Neural cell (in vitro differentiated cells): ENCODE data around the gene FCHO2. TPM values are rescaled to one million over a fixed set of nuclear protein-coding genes. Genes with fewer than 3 reads are reported as not detected.

Source experiments
- H2AFZ ChIP-seq: fragments of 200-600, 300-800 bp; sonication (generic), shearing (Covaris generic); 2 replicates; pipeline ENCODE4 v1.6.0; 2014; ENCODE audit warnings: low read depth, mild to moderate bottlenecking, antibody characterized with exemption, low read length, moderate library complexity
- H3F3A ChIP-seq: fragments of 200-600 bp; shearing (Covaris generic); 2 replicates; pipeline ENCODE4 v1.6.1; 2016; ENCODE audit warnings: mild to moderate bottlenecking, moderate library complexity, mixed read lengths, antibody characterized with exemption, low read length; ENCODE audit not compliant: insufficient read depth, poor library complexity, severe bottlenecking
- H3K27ac ChIP-seq: fragments of 200-600, 300-800 bp; sonication (generic), shearing (Covaris generic); 2 replicates; pipeline ENCODE4 v1.5.1; 2014; ENCODE audit warnings: mild to moderate bottlenecking, low read length, moderate library complexity
- H3K27me3 ChIP-seq: fragments of 300-800, 200-600 bp; sonication (generic), shearing (Covaris generic); 2 replicates; pipeline ENCODE4 v1.6.0; 2014; ENCODE audit warnings: mild to moderate bottlenecking, low read depth, low read length, moderate library complexity; ENCODE audit not compliant: insufficient read depth
- H3K36me3 ChIP-seq: fragments of 300-800, 200-600 bp; sonication (generic), shearing (Covaris generic); 2 replicates; pipeline ENCODE4 v1.5.1; 2014; ENCODE audit warnings: mild to moderate bottlenecking, antibody characterized with exemption, low read length, moderate library complexity; ENCODE audit not compliant: insufficient read depth
- H3K4me2 ChIP-seq: fragments of 300-800, 200-600 bp; sonication (generic), shearing (Covaris generic); 2 replicates; pipeline ENCODE4 v1.6.0; 2014; ENCODE audit warnings: mild to moderate bottlenecking, low read length
- H3K4me3 ChIP-seq: fragments of 300-800, 200-600 bp; sonication (generic), shearing (Covaris generic); 2 replicates; pipeline ENCODE4 v1.5.1; 2014; ENCODE audit warnings: mild to moderate bottlenecking, low read length, moderate library complexity
- H3K79me2 ChIP-seq: fragments of 200-600 bp; shearing (Covaris generic); replicated peaks from 2 replicates; pipeline ENCODE4 v1.6.0; 2014; ENCODE audit warnings: mild to moderate bottlenecking, low read length, moderate library complexity; ENCODE audit not compliant: insufficient read depth
- H3K9ac ChIP-seq: fragments of 300-800, 200-600 bp; sonication (generic), shearing (Covaris generic); 2 replicates; pipeline ENCODE4 v1.6.1; 2016; ENCODE audit warnings: mild to moderate bottlenecking, low read length, mixed read lengths
- H3K9me2 ChIP-seq: fragments of 200-600 bp; shearing (Covaris generic); 2 replicates; pipeline ENCODE4 v1.6.1; 2016; ENCODE audit warnings: mild to moderate bottlenecking, low read length, mixed read lengths; ENCODE audit not compliant: insufficient read depth
- H3K9me3 ChIP-seq: fragments of 200-600, 300-800 bp; sonication (generic), shearing (Covaris generic); 2 replicates; pipeline ENCODE4 v1.6.1; 2016; ENCODE audit warnings: mild to moderate bottlenecking, mixed run types, low read length, moderate library complexity, mixed read lengths
- H4K20me1 ChIP-seq: fragments of 200-600 bp; shearing (Covaris generic); 2 replicates; pipeline ENCODE4 v1.6.1; 2016; ENCODE audit warnings: mild to moderate bottlenecking, mixed run types; ENCODE audit not compliant: insufficient read depth
- EP300 ChIP-seq: fragments of 450-650 bp; conservative IDR thresholded peaks from 2 replicates; pipeline ENCODE4 v1.6.1; 2014; ENCODE audit warnings: antibody characterized with exemption, mild to moderate bottlenecking, moderate library complexity; ENCODE audit not compliant: poor library complexity, severe bottlenecking
- EZH2 ChIP-seq: fragments of 200-600, 300-800 bp; shearing (Covaris generic), sonication (generic); IDR thresholded peaks from 2 replicates; pipeline ENCODE4 v1.6.1; 2014; ENCODE audit warnings: antibody characterized with exemption, low read length, borderline replicate concordance, mild to moderate bottlenecking; ENCODE audit not compliant: insufficient read depth, poor library complexity, severe bottlenecking
- MXI1 ChIP-seq: fragments of 450-650 bp; conservative IDR thresholded peaks from 2 replicates; pipeline ENCODE4 v1.6.1; 2014; ENCODE audit warnings: antibody characterized with exemption, mild to moderate bottlenecking; ENCODE audit not compliant: poor library complexity, severe bottlenecking
- POLR2AphosphoS5 ChIP-seq: IDR thresholded peaks from 2 replicates; pipeline ENCODE4 v1.6.1; 2012
- RAD21 ChIP-seq: fragments of 450-650 bp; conservative IDR thresholded peaks from 2 replicates; pipeline ENCODE4 v1.6.1; 2014; ENCODE audit warnings: antibody characterized with exemption, mild to moderate bottlenecking, moderate library complexity
- SMC3 ChIP-seq: fragments of 450-650 bp; conservative IDR thresholded peaks from 2 replicates; pipeline ENCODE4 v1.6.1; 2014; ENCODE audit warnings: antibody characterized with exemption, mild to moderate bottlenecking, moderate library complexity; ENCODE audit not compliant: poor library complexity
- TAF1 ChIP-seq: IDR thresholded peaks from 2 replicates; pipeline ENCODE4 v1.6.1; 2012; ENCODE audit warnings: low read depth
- polyA plus RNA-seq: library from polyadenylated mRNA; depleted of rRNA; stranded (reverse); fragments of >200 nt; gene quantifications from 2 replicates; pipeline ENCODE4 v1.2.3, GENCODE V29; 2014
- TF ChIP-seq, protein P1 (sequence below): IDR thresholded peaks from 2 replicates; pipeline ENCODE4 v1.6.1; 2012; ENCODE audit warnings: borderline replicate concordance
- TF ChIP-seq, protein P2 (sequence below): fragments of 450-650 bp; IDR thresholded peaks from 2 replicates; pipeline ENCODE4 v1.5.1; 2014; ENCODE audit warnings: antibody characterized with exemption, mild to moderate bottlenecking, moderate library complexity; ENCODE audit not compliant: poor library complexity, severe bottlenecking

Gene FCHO2
- polyA plus RNA-seq, 1 donor from 2014 or later, result 24.3 TPM

DNA sequence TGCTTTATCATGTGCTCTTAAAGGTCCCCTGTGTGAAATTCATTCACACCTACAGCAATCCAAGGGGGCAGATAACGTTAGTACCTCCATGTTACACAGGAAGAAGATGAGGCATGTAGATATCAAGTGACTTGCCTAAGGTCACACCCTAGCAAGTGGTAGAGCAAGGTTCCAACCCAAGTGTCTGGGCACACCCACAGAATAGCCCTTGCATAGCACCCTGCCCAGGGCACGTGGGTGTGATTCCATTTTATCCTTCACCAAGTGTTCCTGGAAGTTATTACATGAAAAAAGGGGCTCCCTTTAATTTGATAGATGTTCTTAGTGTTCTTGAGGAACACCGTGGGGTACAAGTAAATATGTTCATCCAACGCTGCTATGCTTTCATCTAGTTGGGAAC, 169.4 kb downstream of the FCHO2 start:
- Histone ChIP-seq H3K4me3 (no peak overlapping the region), H3K9ac (no peak overlapping the region), H3K36me3 (no peaks in the 10 kb centered on the region), H4K20me1 (no peaks in the 10 kb centered on the region), H3K4me2 (no peak overlapping the region), H3K9me2 (no peaks in the 10 kb centered on the region), H2AFZ (no peak overlapping the region), H3F3A (no peaks in the 10 kb centered on the region), H3K79me2 (no peaks in the 10 kb centered on the region), H3K9me3 (no peaks in the 10 kb centered on the region), H3K27ac (no peak overlapping the region), H3K27me3 (peaks cover 31% of the 10 kb centered on the region)
- TF ChIP-seq SMC3 (no peak), EZH2 (no peak), EP300 (no peak), POLR2AphosphoS5 (no peak), RAD21 (no peak), TAF1 (no peak), MXI1 (no peak)
- TF ChIP-seq, protein P1, sequence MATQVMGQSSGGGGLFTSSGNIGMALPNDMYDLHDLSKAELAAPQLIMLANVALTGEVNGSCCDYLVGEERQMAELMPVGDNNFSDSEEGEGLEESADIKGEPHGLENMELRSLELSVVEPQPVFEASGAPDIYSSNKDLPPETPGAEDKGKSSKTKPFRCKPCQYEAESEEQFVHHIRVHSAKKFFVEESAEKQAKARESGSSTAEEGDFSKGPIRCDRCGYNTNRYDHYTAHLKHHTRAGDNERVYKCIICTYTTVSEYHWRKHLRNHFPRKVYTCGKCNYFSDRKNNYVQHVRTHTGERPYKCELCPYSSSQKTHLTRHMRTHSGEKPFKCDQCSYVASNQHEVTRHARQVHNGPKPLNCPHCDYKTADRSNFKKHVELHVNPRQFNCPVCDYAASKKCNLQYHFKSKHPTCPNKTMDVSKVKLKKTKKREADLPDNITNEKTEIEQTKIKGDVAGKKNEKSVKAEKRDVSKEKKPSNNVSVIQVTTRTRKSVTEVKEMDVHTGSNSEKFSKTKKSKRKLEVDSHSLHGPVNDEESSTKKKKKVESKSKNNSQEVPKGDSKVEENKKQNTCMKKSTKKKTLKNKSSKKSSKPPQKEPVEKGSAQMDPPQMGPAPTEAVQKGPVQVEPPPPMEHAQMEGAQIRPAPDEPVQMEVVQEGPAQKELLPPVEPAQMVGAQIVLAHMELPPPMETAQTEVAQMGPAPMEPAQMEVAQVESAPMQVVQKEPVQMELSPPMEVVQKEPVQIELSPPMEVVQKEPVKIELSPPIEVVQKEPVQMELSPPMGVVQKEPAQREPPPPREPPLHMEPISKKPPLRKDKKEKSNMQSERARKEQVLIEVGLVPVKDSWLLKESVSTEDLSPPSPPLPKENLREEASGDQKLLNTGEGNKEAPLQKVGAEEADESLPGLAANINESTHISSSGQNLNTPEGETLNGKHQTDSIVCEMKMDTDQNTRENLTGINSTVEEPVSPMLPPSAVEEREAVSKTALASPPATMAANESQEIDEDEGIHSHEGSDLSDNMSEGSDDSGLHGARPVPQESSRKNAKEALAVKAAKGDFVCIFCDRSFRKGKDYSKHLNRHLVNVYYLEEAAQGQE, result no peak
- TF ChIP-seq, protein P2, sequence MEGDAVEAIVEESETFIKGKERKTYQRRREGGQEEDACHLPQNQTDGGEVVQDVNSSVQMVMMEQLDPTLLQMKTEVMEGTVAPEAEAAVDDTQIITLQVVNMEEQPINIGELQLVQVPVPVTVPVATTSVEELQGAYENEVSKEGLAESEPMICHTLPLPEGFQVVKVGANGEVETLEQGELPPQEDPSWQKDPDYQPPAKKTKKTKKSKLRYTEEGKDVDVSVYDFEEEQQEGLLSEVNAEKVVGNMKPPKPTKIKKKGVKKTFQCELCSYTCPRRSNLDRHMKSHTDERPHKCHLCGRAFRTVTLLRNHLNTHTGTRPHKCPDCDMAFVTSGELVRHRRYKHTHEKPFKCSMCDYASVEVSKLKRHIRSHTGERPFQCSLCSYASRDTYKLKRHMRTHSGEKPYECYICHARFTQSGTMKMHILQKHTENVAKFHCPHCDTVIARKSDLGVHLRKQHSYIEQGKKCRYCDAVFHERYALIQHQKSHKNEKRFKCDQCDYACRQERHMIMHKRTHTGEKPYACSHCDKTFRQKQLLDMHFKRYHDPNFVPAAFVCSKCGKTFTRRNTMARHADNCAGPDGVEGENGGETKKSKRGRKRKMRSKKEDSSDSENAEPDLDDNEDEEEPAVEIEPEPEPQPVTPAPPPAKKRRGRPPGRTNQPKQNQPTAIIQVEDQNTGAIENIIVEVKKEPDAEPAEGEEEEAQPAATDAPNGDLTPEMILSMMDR, result no peak

DNA sequence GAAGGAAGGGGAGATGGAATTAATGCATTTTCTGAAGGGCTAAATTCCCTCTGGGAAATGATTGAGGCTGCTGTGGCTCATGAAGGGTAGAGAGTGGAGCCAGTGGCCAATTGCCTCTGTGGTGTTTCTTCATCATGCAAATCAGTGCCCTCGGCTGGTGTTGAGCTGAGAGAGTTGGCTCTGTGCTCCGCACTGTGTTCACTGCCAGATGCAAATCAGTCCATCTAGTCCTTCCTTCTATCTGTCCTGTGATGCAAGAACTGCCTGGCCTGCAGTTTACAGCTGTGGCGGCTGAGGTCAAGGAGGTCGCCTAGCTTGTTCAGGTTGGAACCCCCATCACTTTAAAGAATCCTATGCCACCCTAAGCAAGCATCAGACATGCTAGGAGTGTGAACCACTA, 170.5 kb downstream of the FCHO2 start:
- Histone ChIP-seq H3K9me2 (no peaks in the 10 kb centered on the region), H4K20me1 (no peaks in the 10 kb centered on the region), H3F3A (no peaks in the 10 kb centered on the region), H3K27ac (no peak overlapping the region), H3K4me3 (no peak overlapping the region), H3K36me3 (no peaks in the 10 kb centered on the region), H3K27me3 (peaks cover 21% of the 10 kb centered on the region), H3K9ac (no peak overlapping the region), H3K9me3 (no peaks in the 10 kb centered on the region), H3K4me2 (no peak overlapping the region), H2AFZ (no peak overlapping the region), H3K79me2 (no peaks in the 10 kb centered on the region)
- TF ChIP-seq POLR2AphosphoS5 (no peak), EP300 (no peak), MXI1 (no peak), TAF1 (no peak), SMC3 (no peak), RAD21 (no peak), EZH2 (no peak)
- TF ChIP-seq, protein P1, result no peak
- TF ChIP-seq, protein P2, result no peak
